GM18867 (cell line): ENCODE results near the gene DOK6.
"Not testable (repeated sequence)": the region's sequence is repeated elsewhere in the genome, so short reads cannot be mapped to it uniquely, and the experiment has no call there.

Experiments
- ATAC-seq: cut with Tn5 transposase; IDR thresholded peaks from one replicate; pipeline ENCODE4 v1.9.1; 2021; ENCODE audit warnings: mild to moderate bottlenecking, moderate library complexity; ENCODE audit not compliant: unreplicated experiment

DOK6 gene

DNA sequence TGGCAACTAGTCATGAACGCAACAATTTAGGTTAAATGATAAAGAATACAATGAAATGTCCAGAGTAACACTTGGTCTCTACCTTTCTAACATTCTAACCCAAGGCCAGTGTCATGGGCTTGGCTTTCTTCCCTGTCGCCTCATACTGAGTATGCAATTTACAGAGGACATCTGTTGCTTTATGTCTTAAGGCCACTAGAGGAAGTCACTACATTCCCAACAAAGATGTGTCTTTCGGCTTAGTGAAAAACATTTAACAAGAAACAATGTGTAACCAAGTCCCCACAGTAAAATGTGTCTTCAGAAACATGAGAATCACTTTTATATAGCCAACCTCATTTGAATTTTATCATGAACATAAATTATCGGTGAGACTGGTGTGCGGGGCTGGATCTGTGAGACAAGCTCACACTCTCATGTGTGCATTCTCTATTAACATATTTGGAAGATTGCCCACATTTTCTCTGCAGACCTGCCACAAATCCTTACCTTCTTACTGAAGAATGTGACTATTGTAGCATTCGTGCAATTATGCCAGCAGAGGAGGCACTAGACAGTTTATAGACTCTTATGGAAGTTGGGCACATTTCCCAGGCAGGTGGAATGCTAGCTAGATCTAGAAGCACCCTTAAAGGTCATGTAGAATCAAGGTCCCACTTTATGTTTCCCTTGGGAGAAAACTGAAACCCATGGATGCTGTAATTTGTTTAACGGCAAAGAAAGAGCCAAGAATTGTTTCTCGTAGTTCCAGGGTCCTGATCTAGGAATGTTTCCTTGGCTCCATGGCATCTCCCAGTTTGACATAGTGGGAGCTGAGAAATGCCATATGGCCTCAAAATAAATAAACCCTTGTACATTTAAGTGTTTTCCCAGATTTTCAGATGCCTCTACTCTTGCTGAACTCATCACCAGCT, 445.2 kb downstream of the DOK6 start:
- no peak for ATAC-seq

DNA sequence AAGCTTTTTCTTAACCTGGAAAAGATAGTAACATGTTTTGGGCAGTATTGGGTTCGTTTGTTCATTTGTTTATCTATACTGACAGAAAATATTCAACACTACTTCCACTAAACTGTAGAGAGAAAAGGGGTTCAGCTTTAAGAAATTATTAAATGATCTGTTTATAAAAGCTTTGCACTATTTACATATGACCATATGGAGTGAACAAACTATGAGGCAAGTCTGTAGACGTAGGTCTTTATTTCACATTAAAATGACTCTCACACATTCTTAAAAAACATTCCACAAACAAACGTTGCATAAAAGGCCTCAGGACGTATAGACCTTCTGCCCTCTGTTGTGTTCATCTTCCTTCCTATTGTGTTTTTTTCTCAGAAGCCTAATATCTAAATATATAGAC, 452.4 kb downstream of the DOK6 start:
- no peak for ATAC-seq

DNA sequence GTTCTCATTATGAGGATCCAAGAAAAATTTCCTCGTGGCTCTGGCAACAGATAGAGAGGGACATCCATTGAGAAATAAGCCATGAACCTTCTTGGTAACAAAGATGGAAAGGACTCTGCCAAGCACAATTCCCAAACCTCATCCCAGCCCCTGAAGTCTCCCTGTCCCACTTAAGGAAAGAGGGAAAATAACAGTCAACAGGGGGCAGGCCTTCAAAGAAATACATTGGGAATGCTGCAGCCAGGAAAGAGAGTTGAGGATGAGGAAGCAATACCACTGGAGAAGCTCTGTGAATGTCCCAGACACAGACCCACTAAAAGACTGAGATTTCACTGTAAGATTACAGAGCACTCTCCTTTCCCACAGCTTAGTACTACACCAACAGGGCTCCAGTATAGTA, 453.8 kb downstream of the DOK6 start:
- no peak for ATAC-seq

DNA sequence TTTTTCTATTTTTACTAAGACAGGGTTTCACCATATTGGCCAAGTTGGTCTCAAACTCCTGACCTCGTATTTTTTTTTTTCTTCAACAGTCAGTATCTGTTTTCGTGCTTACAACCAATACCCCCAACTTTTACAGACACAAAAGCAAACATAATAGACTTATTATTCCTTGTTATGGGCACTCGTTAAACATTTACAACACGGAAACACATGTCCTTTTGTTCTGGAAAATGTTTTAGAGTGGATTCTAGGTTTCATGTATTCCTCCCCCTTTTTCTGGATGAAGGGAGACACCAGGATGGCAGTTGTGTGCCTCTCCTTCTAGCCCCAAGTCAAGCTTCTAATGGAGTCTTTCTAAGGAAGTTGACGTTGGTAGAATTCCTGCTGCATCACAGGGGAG, 458.2 kb downstream of the DOK6 start:
- ATAC-seq, result no peak

GRCh38 chr18:69864802-69865201, 464.1 kb downstream of the DOK6 start:
- peak; percentile 91 for ATAC-seq

GRCh38 chr18:69865776-69866175, 465.1 kb downstream of the DOK6 start:
- no peak for ATAC-seq

GRCh38 chr18:69866212-69866611, 465.5 kb downstream of the DOK6 start:
- ATAC-seq, result no peak

DNA sequence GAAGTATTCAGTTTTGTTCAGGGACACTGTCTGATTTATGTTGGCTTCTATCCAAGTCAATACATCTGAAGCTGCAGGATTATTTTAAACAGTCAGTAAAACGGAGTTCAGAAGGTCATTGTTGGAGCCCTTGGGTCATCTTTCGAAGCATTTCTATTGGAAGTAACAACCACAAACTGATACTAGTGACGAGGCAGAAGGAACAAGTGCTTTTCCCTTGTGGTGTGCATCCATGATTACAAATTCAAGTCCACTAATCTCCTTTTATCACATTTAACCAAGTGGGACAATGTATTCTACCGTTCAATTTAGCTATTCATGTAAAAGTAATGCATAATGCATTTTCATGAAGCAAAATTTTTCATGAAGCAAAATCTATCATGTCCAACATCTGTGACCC, 470.0 kb downstream of the DOK6 start:
- ATAC-seq, result no peak

GRCh38 chr18:69871363-69871762, 470.7 kb downstream of the DOK6 start:
- ATAC-seq, result no peak

- ATAC-seq, result no peak
Observed at GRCh38 chr18:69872661-69873060, 472.0 kb downstream of the DOK6 start.

GRCh38 chr18:69874058-69874457, 473.4 kb downstream of the DOK6 start:
- no peak for ATAC-seq

DNA sequence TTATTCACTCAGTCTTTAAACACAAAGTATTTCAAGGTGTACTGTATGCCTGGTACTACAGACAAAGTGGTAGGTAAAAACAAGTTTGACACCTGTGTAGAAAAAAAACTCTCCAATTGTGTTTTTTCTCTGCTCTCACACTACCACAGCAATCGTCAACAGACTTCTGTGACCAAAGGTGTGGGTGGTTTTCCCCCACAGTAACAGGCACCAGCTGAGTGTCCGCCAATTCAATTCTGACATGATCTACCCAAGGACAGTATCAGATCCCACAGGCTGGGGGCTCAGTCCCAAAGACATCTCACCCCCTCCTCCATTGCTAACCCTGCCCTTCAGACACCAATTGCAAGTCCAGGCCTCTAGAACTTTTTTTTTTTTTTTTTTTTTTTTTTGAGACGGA, 475.8 kb downstream of the DOK6 start:
- no peak for ATAC-seq

DNA sequence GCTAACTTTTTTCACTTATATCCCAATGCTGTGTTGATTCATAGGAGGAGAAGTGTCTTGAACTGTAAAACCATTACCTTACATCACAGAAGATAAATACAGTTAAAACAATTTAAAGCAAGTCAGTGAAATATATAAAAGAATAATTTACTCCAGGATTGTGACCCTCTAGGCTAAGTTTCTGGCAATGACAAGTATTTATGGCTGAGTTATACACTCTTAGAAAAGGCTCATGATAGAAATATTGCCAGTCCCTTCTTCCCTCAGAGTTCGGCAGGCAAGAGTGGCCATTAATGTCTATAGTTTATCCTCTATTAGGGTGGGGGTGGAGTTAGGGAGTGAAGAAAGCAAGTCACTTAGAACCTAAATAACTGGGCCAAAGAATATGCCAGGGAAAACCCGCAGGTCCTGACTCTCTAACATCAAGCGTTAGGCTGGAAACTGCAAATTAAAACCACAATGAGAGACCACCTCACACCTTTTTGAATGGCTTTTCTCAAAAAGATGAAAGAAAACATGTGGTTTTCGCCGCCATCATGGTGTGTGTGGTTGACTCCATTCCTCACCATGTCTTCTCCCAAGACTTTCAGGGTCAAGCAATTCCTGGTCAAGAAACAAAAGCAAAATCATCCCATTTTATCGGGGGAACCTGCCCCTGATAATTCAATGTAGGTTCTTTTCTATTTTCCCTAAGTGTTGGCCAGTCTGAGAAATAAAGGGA, 477.7 kb downstream of the DOK6 start:
- no peak for ATAC-seq

DNA sequence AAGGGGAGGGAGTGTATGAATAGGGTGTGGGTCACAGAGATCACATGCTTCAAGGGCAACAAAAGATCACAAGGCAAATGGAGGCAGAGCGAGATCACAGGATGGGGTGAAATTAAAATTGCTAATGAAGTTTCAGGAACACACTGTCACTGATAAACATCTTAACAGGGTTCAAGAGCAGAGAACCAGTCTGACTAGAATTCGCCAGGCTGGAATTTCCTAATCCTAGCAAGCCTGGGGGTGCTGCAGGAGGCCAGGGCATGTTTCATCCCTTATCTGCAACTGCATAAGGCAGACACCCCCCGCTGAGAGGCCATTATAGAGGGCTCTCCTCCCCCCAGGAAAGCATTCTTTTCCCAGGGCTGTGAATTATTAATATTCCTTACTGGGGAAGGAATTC, 478.4 kb downstream of the DOK6 start:
- ATAC-seq, result not testable (repeated sequence)

DNA sequence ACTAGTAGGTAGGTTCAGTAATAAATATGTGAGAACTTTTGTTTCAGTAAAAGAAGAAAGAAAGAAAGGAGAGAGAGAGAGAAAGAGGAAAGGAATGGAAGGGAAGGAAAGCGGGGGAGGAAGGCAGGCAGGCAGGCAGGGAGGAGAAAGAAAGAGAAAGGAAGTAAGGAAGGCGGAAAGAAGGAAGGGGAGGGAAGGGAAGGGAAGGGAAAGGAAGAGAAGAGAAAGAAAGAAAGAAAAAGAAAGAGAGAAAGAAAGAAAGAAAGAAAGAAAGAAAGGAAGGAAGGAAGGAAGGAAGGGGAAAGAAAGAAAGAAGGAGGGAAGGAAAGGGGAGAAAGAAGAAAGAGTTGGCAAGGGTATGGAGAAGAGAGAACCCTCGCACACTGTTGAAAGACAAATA, 479.4 kb downstream of the DOK6 start:
- ATAC-seq, result no peak

- ATAC-seq, result no peak
Observed at GRCh38 chr18:69882965-69883668, 482.4 kb downstream of the DOK6 start.

GRCh38 chr18:69883781-69884180, 483.1 kb downstream of the DOK6 start:
- no peak for ATAC-seq

- no peak for ATAC-seq
Observed at GRCh38 chr18:69885355-69885754, 484.7 kb downstream of the DOK6 start.

DNA sequence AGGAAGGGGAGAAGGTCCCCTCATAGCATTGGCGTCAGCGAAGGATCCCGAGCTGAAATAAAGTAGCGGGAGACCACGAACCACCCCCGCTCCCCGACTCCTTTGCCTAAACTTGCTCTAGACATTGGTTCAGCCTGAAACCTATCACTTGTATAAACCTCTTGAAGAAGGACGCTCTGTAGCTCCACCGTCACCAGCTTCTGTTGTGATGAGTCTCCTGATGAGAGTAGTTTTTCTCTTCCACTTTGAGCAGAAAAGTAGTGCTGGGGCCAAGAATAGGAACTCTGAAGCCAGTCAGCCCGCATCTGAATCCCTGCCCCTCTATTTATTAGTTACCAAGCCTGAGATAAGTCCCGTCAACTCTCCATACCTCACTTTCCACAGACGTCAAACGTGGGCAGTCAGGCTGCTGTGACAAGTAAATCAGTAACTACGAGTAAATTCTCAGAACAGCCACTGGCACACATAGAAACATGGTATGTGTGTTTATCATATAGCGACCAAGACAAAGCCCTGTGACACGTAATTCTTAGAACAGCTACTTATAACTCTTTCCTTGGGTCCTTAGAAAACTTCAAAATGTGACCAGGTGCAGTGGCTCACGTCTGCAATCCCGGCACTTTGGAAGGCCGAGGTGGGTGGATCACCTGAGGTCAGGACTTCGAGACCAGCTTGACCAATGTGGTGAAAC, 485.3 kb downstream of the DOK6 start:
- peak; percentile 76 for ATAC-seq

DNA sequence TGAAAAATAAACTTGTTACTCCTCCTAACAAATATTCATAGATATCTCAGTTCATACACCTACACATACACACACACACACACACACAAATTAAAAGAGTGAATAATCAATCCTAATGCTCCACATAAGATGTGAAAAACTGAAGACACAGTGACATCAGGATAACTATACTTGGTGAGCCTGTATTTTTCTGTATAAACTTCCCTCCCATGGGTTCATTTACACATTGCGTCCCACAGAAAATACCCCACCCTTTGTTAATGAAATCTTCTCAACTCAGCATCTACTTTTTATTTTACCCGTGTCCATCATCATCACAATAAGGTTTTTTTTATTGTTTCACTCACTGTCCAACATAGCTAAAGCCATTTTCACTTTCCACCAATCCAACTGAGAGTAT, 486.6 kb downstream of the DOK6 start:
- no peak for ATAC-seq

DNA sequence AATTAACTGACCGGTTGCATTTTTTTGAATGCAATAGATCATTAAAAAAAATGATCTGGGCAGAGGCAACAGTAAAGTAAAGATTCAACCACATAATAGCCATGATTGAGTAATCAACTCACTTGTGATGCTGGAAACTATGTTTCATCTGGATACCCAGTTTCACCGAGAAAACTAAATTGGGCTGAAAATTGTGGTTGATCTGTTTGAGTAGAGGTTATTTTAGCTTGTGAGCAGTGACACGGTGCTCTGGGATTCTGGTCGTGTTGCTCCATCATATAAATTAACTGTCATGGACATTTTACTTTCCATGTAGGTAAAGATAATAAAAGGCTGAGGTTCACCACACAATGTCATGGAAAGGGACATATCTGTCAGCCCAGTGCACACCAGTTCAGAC, 488.3 kb downstream of the DOK6 start:
- no peak for ATAC-seq
